Fibroblast of lung (primary cell): ENCODE data around the gene RUBCN.
"Not testable (repeated sequence)": the region's sequence is repeated elsewhere in the genome, so short reads cannot be mapped to it uniquely, and the experiment has no call there.

Experiments used
- CTCF ChIP-seq, 2 donors: IDR thresholded peaks in 1 of 2; conservative IDR thresholded peaks in 1 of 2; 1 replicate in 1 of 2; 2 replicates in 1 of 2; pipeline ENCODE4 v1.5.1; 2011 to 2012; ENCODE audit warnings: low read length in 2 of 2, control low read depth in 1 of 2, inconsistent platforms in 1 of 2, low read depth in 1 of 2, mild to moderate bottlenecking in 1 of 2
- EZH2 ChIP-seq: IDR thresholded peaks from 2 replicates; pipeline ENCODE4 v1.5.1; 2012; ENCODE audit warnings: low read length, control low read depth, mild to moderate bottlenecking; ENCODE audit errors: missing control alignments

- not testable (repeated sequence) for TF ChIP-seq CTCF (conservative IDR thresholded peaks at IDR 0.05 in 1 of 2, IDR thresholded peaks at IDR 0.05 in 1 of 2; ENCODE audit: low read depth in 1 of 2, low read length in 2 of 2); EZH2
These were observed 74.4 kb downstream of the RUBCN start for GRCh38 chr3:197662352-197662751.
